Mammary epithelial cell (primary cell): ENCODE measurements around the gene BBS12.

Experiments used
- EZH2 ChIP-seq: IDR thresholded peaks from 2 replicates; pipeline ENCODE4 v1.6.1; 2012; ENCODE audit warnings: low read length, inconsistent platforms, borderline replicate concordance
- TF ChIP-seq, protein P1 (sequence below), 2 donors: IDR thresholded peaks in 1 of 2; conservative IDR thresholded peaks in 1 of 2; 2 replicates each; pipeline ENCODE4 v1.5.1; 2011 to 2012; ENCODE audit warnings: inconsistent platforms in 2 of 2, low read length in 2 of 2, mild to moderate bottlenecking in 2 of 2, control low read depth in 1 of 2, low read depth in 1 of 2; ENCODE audit not compliant: insufficient read depth in 1 of 2; ENCODE audit errors: extremely low read depth in 1 of 2

DNA sequence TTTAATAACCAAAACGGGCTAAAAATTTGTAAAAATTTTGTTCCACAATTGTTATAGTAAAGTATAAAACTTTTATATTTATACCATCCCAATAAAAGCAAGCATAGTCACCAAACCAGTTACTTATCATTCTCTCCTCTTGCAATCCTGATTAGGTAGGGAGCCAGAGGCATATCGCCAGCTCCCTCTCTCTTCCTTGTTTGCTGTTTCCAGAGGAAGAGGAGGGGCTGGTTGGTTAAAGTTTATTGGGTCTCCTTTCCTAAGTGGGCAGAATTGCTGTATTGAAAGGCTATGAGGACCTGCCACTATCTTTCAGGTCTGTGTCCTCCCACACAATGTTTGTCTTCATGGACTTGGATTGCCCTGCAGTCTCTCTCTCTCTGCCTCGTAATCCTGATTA is 29.6 kb upstream of the BBS12 start:
- TF ChIP-seq, protein P1, sequence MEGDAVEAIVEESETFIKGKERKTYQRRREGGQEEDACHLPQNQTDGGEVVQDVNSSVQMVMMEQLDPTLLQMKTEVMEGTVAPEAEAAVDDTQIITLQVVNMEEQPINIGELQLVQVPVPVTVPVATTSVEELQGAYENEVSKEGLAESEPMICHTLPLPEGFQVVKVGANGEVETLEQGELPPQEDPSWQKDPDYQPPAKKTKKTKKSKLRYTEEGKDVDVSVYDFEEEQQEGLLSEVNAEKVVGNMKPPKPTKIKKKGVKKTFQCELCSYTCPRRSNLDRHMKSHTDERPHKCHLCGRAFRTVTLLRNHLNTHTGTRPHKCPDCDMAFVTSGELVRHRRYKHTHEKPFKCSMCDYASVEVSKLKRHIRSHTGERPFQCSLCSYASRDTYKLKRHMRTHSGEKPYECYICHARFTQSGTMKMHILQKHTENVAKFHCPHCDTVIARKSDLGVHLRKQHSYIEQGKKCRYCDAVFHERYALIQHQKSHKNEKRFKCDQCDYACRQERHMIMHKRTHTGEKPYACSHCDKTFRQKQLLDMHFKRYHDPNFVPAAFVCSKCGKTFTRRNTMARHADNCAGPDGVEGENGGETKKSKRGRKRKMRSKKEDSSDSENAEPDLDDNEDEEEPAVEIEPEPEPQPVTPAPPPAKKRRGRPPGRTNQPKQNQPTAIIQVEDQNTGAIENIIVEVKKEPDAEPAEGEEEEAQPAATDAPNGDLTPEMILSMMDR (conservative IDR thresholded peaks at IDR 0.05 in 1 of 2, IDR thresholded peaks at IDR 0.05 in 1 of 2; ENCODE audit: extremely low read depth in 1 of 2, insufficient read depth in 1 of 2, low read depth in 1 of 2, low read length in 2 of 2): no peak
- TF ChIP-seq EZH2: no peak
